22Rv1 (cell line): ENCODE data around the gene IPO5.

ENCODE experiments used
- CTCF ChIP-seq: fragments of 450-650 bp; IDR thresholded peaks from 2 replicates; pipeline ENCODE4 v1.5.1; 2017; ENCODE audit warnings: mild to moderate bottlenecking
- ZFX ChIP-seq: fragments of 450-650 bp; IDR thresholded peaks from 2 replicates; pipeline ENCODE4 v1.6.1; 2017; ENCODE audit warnings: antibody characterized with exemption, borderline replicate concordance

DNA sequence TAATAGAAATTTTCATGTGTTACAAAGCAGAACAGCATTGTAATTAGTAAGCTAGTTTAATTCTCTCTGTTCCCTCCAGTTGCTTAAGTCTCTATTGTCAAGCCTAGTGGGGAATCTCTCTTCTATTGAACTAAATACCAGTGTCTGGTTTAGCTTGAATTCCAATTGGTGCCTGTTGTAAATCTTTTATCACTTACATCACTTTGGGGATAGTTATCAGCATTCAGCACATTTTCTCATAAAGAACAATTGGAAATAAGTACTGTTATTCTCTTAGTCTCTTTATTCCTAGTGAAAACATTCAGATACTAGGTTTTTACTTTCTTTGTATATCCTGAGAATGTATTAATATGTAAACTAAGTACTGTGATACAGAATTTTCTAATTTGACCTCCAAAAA, 25.2 kb downstream of the IPO5 start:
- no peak for TF ChIP-seq CTCF
- no peak for TF ChIP-seq ZFX
